PC-3 (cell line): ENCODE results near the gene DHH. TPM values are rescaled to one million over a fixed set of nuclear protein-coding genes. Genes with fewer than 3 reads are reported as not detected.

Experiments
- ATAC-seq: fragments of 200-7000 bp; cut with Tn5 transposase; 2 replicates; pipeline ENCODE4 v1.9.1; 2020; ENCODE audit warnings: mild to moderate bottlenecking, moderate library complexity
- BruUV-seq: library from RNA; stranded (reverse); fragments of 400-500 nt; replicated peaks from 2 replicates; lab custom pipeline; 2021; lab: Mats Ljungman, UMichigan
- CTCF ChIA-PET: fragments of 300-600 bp; sonication (Branson Sonifier 250); formaldehyde crosslinking; loops from one replicate; lab custom pipeline; 2022; ENCODE audit warnings: antibody characterized with exemption; lab: Charles Lee
- POLR2A ChIA-PET: fragments of 300-600 bp; sonication (Branson Sonifier 250); formaldehyde crosslinking; loops from one replicate; lab custom pipeline; 2022; ENCODE audit warnings: antibody characterized with exemption; ENCODE audit not compliant: unreplicated experiment; lab: Charles Lee
- DNase-seq: peaks from one replicate; pipeline ENCODE4 v3.0.0-alpha.2; 2015
- H2AFZ ChIP-seq: fragments of 300-600 bp; sonication (generic); 2 replicates; pipeline ENCODE4 v1.6.0; 2016; ENCODE audit warnings: antibody characterized with exemption, low read length
- H3F3A ChIP-seq: fragments of 300-600 bp; sonication (generic); one replicate; pipeline ENCODE4 v1.6.0; 2017; ENCODE audit warnings: antibody characterized with exemption, low read length, control low read depth, mild to moderate bottlenecking; ENCODE audit not compliant: unreplicated experiment
- H3K27ac ChIP-seq: fragments of 300-600 bp; sonication (generic); 2 replicates; pipeline ENCODE4 v1.5.1; 2016; ENCODE audit warnings: mild to moderate bottlenecking, low read length
- H3K27me3 ChIP-seq: fragments of 300-600 bp; sonication (generic); 2 replicates; pipeline ENCODE4 v1.6.1; 2016; ENCODE audit warnings: low read length, mixed read lengths
- H3K36me3 ChIP-seq: fragments of 300-600 bp; sonication (generic); 2 replicates; pipeline ENCODE4 v1.6.1; 2016; ENCODE audit warnings: low read depth, mixed run types, low read length, mixed read lengths
- H3K4me1 ChIP-seq: fragments of 300-600 bp; sonication (generic); 2 replicates; pipeline ENCODE4 v1.5.1; 2016; ENCODE audit warnings: low read length; ENCODE audit not compliant: insufficient read depth
- H3K4me2 ChIP-seq: fragments of 300-600 bp; sonication (generic); 2 replicates; pipeline ENCODE4 v1.6.0; 2016; ENCODE audit warnings: low read length
- H3K4me3 ChIP-seq: fragments of 300-600 bp; sonication (generic); 2 replicates; pipeline ENCODE4 v1.5.1; 2016; ENCODE audit warnings: mild to moderate bottlenecking, low read length, mixed read lengths
- H3K79me2 ChIP-seq: fragments of 300-600 bp; sonication (generic); 2 replicates; pipeline ENCODE4 v1.6.1; 2017; ENCODE audit warnings: low read length, mixed read lengths
- H3K9ac ChIP-seq: fragments of 300-600 bp; sonication (generic); 2 replicates; pipeline ENCODE4 v1.6.0; 2016; ENCODE audit warnings: mild to moderate bottlenecking, low read length
- H3K9me2 ChIP-seq: fragments of 300-600 bp; sonication (generic); replicated peaks from 2 replicates; pipeline ENCODE4 v1.6.1; 2016; ENCODE audit warnings: mixed run types, low read length, mixed read lengths
- H3K9me3 ChIP-seq: fragments of 300-600 bp; sonication (generic); 2 replicates; pipeline ENCODE4 v1.6.1; 2016; ENCODE audit warnings: low read length, mixed read lengths
- H4K20me1 ChIP-seq: fragments of 300-600 bp; sonication (generic); 2 replicates; pipeline ENCODE4 v1.6.1; 2016; ENCODE audit warnings: low read length, mixed read lengths
- CTCF ChIP-seq: fragments of 300-600 bp; sonication (generic); conservative IDR thresholded peaks from 2 replicates; pipeline ENCODE4 v1.5.1; 2017; ENCODE audit warnings: antibody characterized with exemption, low read depth, mild to moderate bottlenecking, low read length
- EZH2 ChIP-seq: fragments of 300-600 bp; sonication (generic); IDR thresholded peaks from one replicate; pipeline ENCODE4 v1.6.1; 2017; ENCODE audit warnings: antibody characterized with exemption, mild to moderate bottlenecking, low read length; ENCODE audit not compliant: unreplicated experiment
- EZH2phosphoT487 ChIP-seq: fragments of 300-600 bp; sonication (generic); IDR thresholded peaks from 2 replicates; pipeline ENCODE4 v1.6.1; 2018; ENCODE audit warnings: mild to moderate bottlenecking, antibody characterized with exemption, low read length, borderline replicate concordance
- intact Hi-C: fragments of 100-400 bp; cut with micrococcal nuclease; formaldehyde crosslinking; loops from 2 replicates; pipeline ENCODE4 v1.9.0; 2023
- total RNA-seq: library from RNA; depleted of rRNA; stranded (reverse); fragments of >200 nt; gene quantifications from 2 replicates; pipeline ENCODE4 v1.2.3, GENCODE V29; 2014

Gene DHH
- total RNA-seq, 1 experiment from 2014 or later, result 0.04 TPM

- H4K20me1 ChIP-seq, result peaks cover 15% of the 10 kb centered on the region
- peak within 1 kb of the TSS; percentile 97 for H3K4me2 ChIP-seq
- ATAC-seq (peak; percentile 82), DNase-seq (peak; percentile 91)
- peak within 1 kb of the TSS; percentile 87 for H3K27ac ChIP-seq
- POLR2A ChIA-PET, result interaction anchor here (0.7 to 1.1 kb wide), 4 partner anchors 11 to 114 kb away, joined by 3 to 6 read pairs (median 4); no protein-coding TSS in a partner anchor
- peaks cover 17% of the 10 kb centered on the region for H3F3A ChIP-seq
- CTCF ChIA-PET, result interaction anchor here (0.5 to 1.1 kb wide), 4 partner anchors 20 to 143 kb away, joined by 3 to 7 read pairs (median 3); partner anchors contain the start of gene LMBR1L
- no TSS peak for BruUV-seq
- peaks cover 29% of the 10 kb centered on the region for H3K36me3 ChIP-seq
- TF ChIP-seq CTCF, result no peak
- no peak for TF ChIP-seq EZH2
- TF ChIP-seq EZH2phosphoT487, result no peak
- H3K9me3 ChIP-seq, result no peaks in the 10 kb centered on the region
- intact Hi-C loops, result loop anchor here (2.0 kb wide), 2 partner anchors 58 to 104 kb away; partner anchors contain the start of gene TUBA1A
- peak within 1 kb of the TSS; percentile 84 for H3K4me3 ChIP-seq
- no peaks in the 10 kb centered on the region for H3K27me3 ChIP-seq
- no peaks in the 10 kb centered on the region for H3K9me2 ChIP-seq
- peaks cover 31% of the 10 kb centered on the region for H3K4me1 ChIP-seq
- H3K79me2 ChIP-seq, result peaks cover 50% of the 10 kb centered on the region
- peak within 1 kb of the TSS; percentile 95 for H2AFZ ChIP-seq
- peak within 1 kb of the TSS; percentile 100 for H3K9ac ChIP-seq
Measured at GRCh38 chr12:49131051-49131893, 36.7 kb upstream of the DHH start, which contains the start of gene TUBA1B. TUBA1B (minus strand) TSS chr12:49131395; CDS start chr12:49131300, 95 bp downstream.

GRCh38 chr12:49130151-49131050 lies 35.8 kb upstream of the DHH start:
- ATAC-seq, result peak; percentile 60
- H3K4me1 ChIP-seq, result peaks cover 31% of the 10 kb centered on the region
- intact Hi-C loops, result loop anchor here (2.0 kb wide), 2 partner anchors 58 to 104 kb away; partner anchors contain the start of gene TUBA1A
- H3K4me2 ChIP-seq, result peak overlapping the region; percentile 94
- peak overlapping the region; percentile 87 for H3K27ac ChIP-seq
- DNase-seq, result peak; percentile 94
- H3K9ac ChIP-seq, result peak overlapping the region; percentile 100
- POLR2A ChIA-PET, result interaction anchor here (0.6 to 1.1 kb wide), 4 partner anchors 11 to 60 kb away, joined by 3 to 4 read pairs (median 4); partner anchors contain the start of gene LMBR1L
- peak overlapping the region; percentile 84 for H3K4me3 ChIP-seq
- H2AFZ ChIP-seq, result peak overlapping the region; percentile 74
- peaks cover 17% of the 10 kb centered on the region for H3F3A ChIP-seq
- peaks cover 29% of the 10 kb centered on the region for H3K36me3 ChIP-seq
- H3K79me2 ChIP-seq, result peaks cover 50% of the 10 kb centered on the region
- BruUV-seq, result TSS peak; percentile 53
- no peaks in the 10 kb centered on the region for H3K9me2 ChIP-seq
- CTCF ChIA-PET, result interaction anchor here (0.6 to 1.1 kb wide), 2 partner anchors 43 to 142 kb away, joined by 3 read pairs; no protein-coding TSS in a partner anchor
- H3K9me3 ChIP-seq, result no peaks in the 10 kb centered on the region
- H3K27me3 ChIP-seq, result no peaks in the 10 kb centered on the region
- peaks cover 15% of the 10 kb centered on the region for H4K20me1 ChIP-seq
- peak; percentile 86 for TF ChIP-seq CTCF
- no peak for TF ChIP-seq EZH2
